T-cell (primary cell): Measurements from ENCODE around the gene CKM. TPM values are rescaled to one million over a fixed set of nuclear protein-coding genes. Genes with fewer than 3 reads are reported as not detected.

Experiments
- ATAC-seq, 4 experiments: fragments of 200-7000 bp in 3 of 4; fragments of 150-1000 bp in 1 of 4; cut with Tn5 transposase; replicated peaks in 1 of 4; 1 replicate in 3 of 4; 2 replicates in 1 of 4; pipeline ENCODE4 v1.10.0; 2021; ENCODE audit warnings: moderate library complexity in 3 of 4, mild to moderate bottlenecking in 2 of 4, moderate number of reproducible peaks in 1 of 4
- CTCF ChIA-PET, 2 donors: fragments of 300-600 bp; sonication (Branson Sonifier 250); formaldehyde crosslinking; loops; one replicate each; lab custom pipeline; 2022; ENCODE audit warnings: antibody characterized with exemption in 2 of 2; lab: Charles Lee
- POLR2A ChIA-PET, 2 donors: fragments of 300-600 bp; sonication (Branson Sonifier 250); formaldehyde crosslinking; loops; one replicate each; lab custom pipeline; 2022; ENCODE audit warnings: antibody characterized with exemption in 2 of 2; lab: Charles Lee
- DNase-seq, 35 experiments: peaks; one replicate each; pipeline versions ENCODE4 v3.0.0 to v3.0.0-alpha.2; 2013 to 2023
- H3K27ac ChIP-seq: one replicate; pipeline ENCODE4 v1.5.1; 2013; ENCODE audit warnings: low read length
- H3K27me3 ChIP-seq, 2 experiments: replicated peaks in 1 of 2; 1 replicate in 1 of 2; 2 replicates in 1 of 2; pipeline versions ENCODE4 v1.6.1 to v1.7.0; 2013; ENCODE audit warnings: low read length in 1 of 2, mixed read lengths in 1 of 2; ENCODE audit not compliant: control insufficient read depth in 2 of 2, insufficient read depth in 2 of 2; ENCODE audit errors: extremely low read depth in 1 of 2
- H3K36me3 ChIP-seq, 2 donors: 1 replicate in 1 of 2; 2 replicates in 1 of 2; pipeline versions ENCODE4 v1.6.1 to v1.7.0; 2013; ENCODE audit warnings: low read length in 1 of 2; ENCODE audit not compliant: control insufficient read depth in 2 of 2, insufficient read depth in 1 of 2; ENCODE audit errors: extremely low read depth in 1 of 2
- H3K4me1 ChIP-seq, 2 experiments: 1 replicate in 1 of 2; 2 replicates in 1 of 2; pipeline versions ENCODE4 v1.6.1 to v1.7.0; 2013; ENCODE audit warnings: low read length in 2 of 2, mixed read lengths in 1 of 2; ENCODE audit not compliant: insufficient read depth in 2 of 2, control insufficient read depth in 1 of 2; ENCODE audit errors: extremely low read depth in 1 of 2
- H3K4me3 ChIP-seq, 2 donors: 1 replicate in 1 of 2; 2 replicates in 1 of 2; pipeline versions ENCODE4 v1.5.1 to v1.7.0; 2013; ENCODE audit warnings: mild to moderate bottlenecking in 2 of 2, low read length in 1 of 2, moderate library complexity in 1 of 2; ENCODE audit not compliant: control insufficient read depth in 1 of 2; ENCODE audit errors: extremely low read depth in 1 of 2
- H3K9me3 ChIP-seq: 2 replicates; pipeline ENCODE4 v1.7.0; 2013
- H3K27ac Mint-ChIP-seq, 2 donors: one replicate each; pipeline ENCODE4 v1.8.0; 2020 to 2021; ENCODE audit warnings: mild to moderate bottlenecking in 2 of 2, mixed read lengths in 2 of 2
- H3K27me3 Mint-ChIP-seq, 2 donors: one replicate each; pipeline ENCODE4 v1.8.0; 2021 to 2022; ENCODE audit warnings: mixed read lengths in 2 of 2
- H3K36me3 Mint-ChIP-seq: one replicate; pipeline ENCODE4 v1.8.0; 2021; ENCODE audit warnings: mixed read lengths
- H3K4me1 Mint-ChIP-seq, 3 donors: one replicate each; pipeline ENCODE4 v1.8.0; 2020 to 2022; ENCODE audit warnings: mixed read lengths in 3 of 3, mild to moderate bottlenecking in 1 of 3
- H3K4me3 Mint-ChIP-seq, 3 donors: one replicate each; pipeline ENCODE4 v1.8.0; 2020 to 2022; ENCODE audit warnings: mild to moderate bottlenecking in 3 of 3, mixed read lengths in 3 of 3, moderate library complexity in 3 of 3
- H3K9me3 Mint-ChIP-seq, 3 donors: one replicate each; pipeline ENCODE4 v1.8.0; 2020 to 2022; ENCODE audit warnings: mixed read lengths in 3 of 3
- WGBS: methylation state at CpG from one replicate; pipeline ENCODE4 v1.1.5; 2013; ENCODE audit warnings: missing lambda C conversion rate; ENCODE audit not compliant: insufficient coverage; 5-methylcytosine and 5-hydroxymethylcytosine counted together
- total RNA-seq, 35 experiments: library from RNA in 6 of 35; stranded (reverse) in 6 of 35; fragments of 120-200 nt in 1 of 35; gene quantifications; one replicate each; pipeline versions ENCODE4 v1.2.1 to v1.2.4 and lab custom pipeline; 2013 to 2026

CKM gene
- total RNA-seq, 5 donors from 2014 or later (not counting 1 experiment from before 2014, with no cell fraction given), result not detected

DNA sequence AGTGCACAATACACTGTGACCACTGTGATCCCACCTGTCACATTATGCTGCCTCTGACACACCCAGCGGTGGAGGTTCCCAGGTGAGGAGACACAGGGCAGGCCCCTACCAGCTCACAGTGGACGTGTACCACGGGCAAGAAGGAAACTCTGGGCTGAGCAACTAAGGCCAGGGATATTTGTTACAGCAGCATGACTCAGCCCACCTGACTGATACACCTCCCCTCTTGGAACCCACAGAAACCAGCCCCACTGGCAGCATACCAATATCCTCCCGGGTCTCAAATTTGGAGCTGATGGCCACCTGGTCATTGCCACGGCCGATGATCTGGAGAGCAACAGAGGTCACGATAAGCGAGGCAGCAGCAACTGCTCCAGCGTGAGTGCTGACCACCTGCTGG lies 32.7 kb upstream of the CKM start:
- no peaks in the 10 kb centered on the region for H3K9me3 Mint-ChIP-seq
- CTCF ChIA-PET, result no interaction called here
- DNase-seq (no peak), ATAC-seq (no peak)
- peaks cover 8 to 22% of the 10 kb centered on the region in 2 donors for H3K36me3 ChIP-seq
- peaks cover 0 to 4% of the 10 kb centered on the region in 2 experiments for H3K4me1 ChIP-seq
- no peak overlapping the region for H3K27ac ChIP-seq
- no peak overlapping the region for H3K27ac Mint-ChIP-seq
- no peak overlapping the region for H3K4me3 Mint-ChIP-seq
- H3K27me3 ChIP-seq, result no peaks in the 10 kb centered on the region
- POLR2A ChIA-PET, result no interaction called here
- H3K27me3 Mint-ChIP-seq, result no peaks in the 10 kb centered on the region
- no peaks in the 10 kb centered on the region for H3K9me3 ChIP-seq
- H3K36me3 Mint-ChIP-seq, result peaks cover 33% of the 10 kb centered on the region
- no peak overlapping the region for H3K4me3 ChIP-seq
- H3K4me1 Mint-ChIP-seq, result no peaks in the 10 kb centered on the region
- 98% methylated on average over 9 of the region's 9 CpGs for WGBS

GRCh38 chr19:45354241-45354842 lies 31.7 kb upstream of the CKM start:
- ChIA-PET POLR2A (no interaction called here), CTCF (no interaction called here)
- H3K36me3 Mint-ChIP-seq, result peaks cover 34% of the 10 kb centered on the region
- Histone ChIP-seq H3K27me3 (no peaks in the 10 kb centered on the region), H3K27ac (no peak overlapping the region), H3K4me1 (peaks cover 0 to 4% of the 10 kb centered on the region in 2 experiments), H3K4me3 (no peak overlapping the region), H3K36me3 (peaks cover 11 to 22% of the 10 kb centered on the region in 2 donors), H3K9me3 (no peaks in the 10 kb centered on the region)
- no peaks in the 10 kb centered on the region for H3K9me3 Mint-ChIP-seq
- H3K27me3 Mint-ChIP-seq, result no peaks in the 10 kb centered on the region
- H3K4me3 Mint-ChIP-seq, result no peak overlapping the region
- H3K27ac Mint-ChIP-seq, result no peak overlapping the region
- DNase-seq, result no peak
- WGBS, result 86% methylated on average over 7 of the region's 11 CpGs
- no peak for ATAC-seq
- H3K4me1 Mint-ChIP-seq, result no peaks in the 10 kb centered on the region

GRCh38 chr19:45352914-45353796 lies 30.5 kb upstream of the CKM start:
- Histone ChIP-seq H3K4me3 (no peak overlapping the region), H3K9me3 (no peaks in the 10 kb centered on the region), H3K36me3 (peaks cover 9 to 19% of the 10 kb centered on the region in 2 donors), H3K4me1 (peaks cover 0 to 4% of the 10 kb centered on the region in 2 experiments), H3K27ac (no peak overlapping the region), H3K27me3 (no peaks in the 10 kb centered on the region)
- Mint-ChIP-seq H3K4me1 (no peaks in the 10 kb centered on the region), H3K27me3 (no peaks in the 10 kb centered on the region), H3K27ac (no peak overlapping the region), H3K4me3 (no peak overlapping the region), H3K9me3 (no peaks in the 10 kb centered on the region), H3K36me3 (peaks cover 28% of the 10 kb centered on the region)
- no peak for DNase-seq
- 100% methylated on average over 15 of the region's 20 CpGs for WGBS
- ATAC-seq, result no peak
- ChIA-PET CTCF (no interaction called here), POLR2A (no interaction called here)

DNA sequence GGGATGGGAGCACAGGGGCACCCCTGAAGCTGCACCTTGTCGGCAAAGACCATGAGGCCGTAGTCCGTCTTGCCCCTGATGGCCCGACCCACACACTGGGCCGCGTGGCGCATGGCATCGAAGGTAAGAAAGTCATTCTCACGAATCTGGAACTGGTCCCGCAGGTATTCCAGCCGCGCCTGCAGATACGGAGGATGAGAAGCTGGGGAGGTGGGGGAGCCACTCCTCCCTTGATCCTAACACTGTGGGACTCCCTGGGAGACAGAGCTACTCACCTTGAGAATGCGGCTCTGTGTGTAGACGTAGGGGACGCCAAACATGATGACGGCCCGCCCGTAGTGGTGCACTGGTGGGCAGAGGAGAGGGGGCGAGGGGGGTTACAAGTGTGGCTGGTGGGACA lies 29.8 kb upstream of the CKM start:
- no peaks in the 10 kb centered on the region for H3K9me3 ChIP-seq
- peaks cover 0 to 7% of the 10 kb centered on the region in 2 experiments for H3K27me3 ChIP-seq
- WGBS, result 91% methylated on average over 12 of the region's 20 CpGs
- no peak overlapping the region for H3K27ac ChIP-seq
- DNase-seq (no peak), ATAC-seq (no peak)
- Mint-ChIP-seq H3K27me3 (no peaks in the 10 kb centered on the region), H3K4me3 (no peak overlapping the region), H3K27ac (no peak overlapping the region), H3K9me3 (no peaks in the 10 kb centered on the region), H3K36me3 (peaks cover 22% of the 10 kb centered on the region), H3K4me1 (no peaks in the 10 kb centered on the region)
- H3K4me1 ChIP-seq, result peaks cover 0 to 4% of the 10 kb centered on the region in 2 experiments
- peaks cover 9 to 19% of the 10 kb centered on the region in 2 donors for H3K36me3 ChIP-seq
- H3K4me3 ChIP-seq, result no peak overlapping the region
- ChIA-PET CTCF (no interaction called here), POLR2A (no interaction called here)

DNA sequence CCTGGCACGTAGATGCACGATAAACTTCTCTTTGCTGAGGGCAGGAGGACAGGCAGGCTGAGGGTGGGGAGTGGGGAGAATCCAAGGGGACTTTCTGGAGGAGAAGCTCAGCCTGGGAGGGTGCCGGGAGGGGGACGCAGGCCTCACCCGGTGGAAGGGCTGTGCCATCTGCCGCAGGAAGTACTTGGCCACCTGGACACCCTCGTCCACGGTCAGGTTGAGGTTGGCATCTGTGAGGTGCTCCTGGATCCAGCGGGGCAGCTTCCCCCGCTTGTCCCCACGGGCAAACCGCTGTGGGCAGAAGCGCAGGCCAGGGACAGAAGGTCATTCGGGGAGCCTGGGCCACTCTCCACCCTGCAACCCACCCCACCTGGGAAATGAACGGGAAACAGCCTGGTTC lies 29.4 kb upstream of the CKM start:
- POLR2A ChIA-PET, result no interaction called here
- no peak for DNase-seq
- Histone ChIP-seq H3K27me3 (peaks cover 0 to 10% of the 10 kb centered on the region in 2 experiments), H3K27ac (no peak overlapping the region), H3K4me3 (no peak overlapping the region), H3K36me3 (peaks cover 9 to 19% of the 10 kb centered on the region in 2 donors), H3K4me1 (peaks cover 0 to 4% of the 10 kb centered on the region in 2 experiments), H3K9me3 (no peaks in the 10 kb centered on the region)
- peaks cover 22% of the 10 kb centered on the region for H3K36me3 Mint-ChIP-seq
- no peaks in the 10 kb centered on the region for H3K4me1 Mint-ChIP-seq
- CTCF ChIA-PET, result no interaction called here
- no peaks in the 10 kb centered on the region for H3K27me3 Mint-ChIP-seq
- no peak overlapping the region for H3K27ac Mint-ChIP-seq
- no peaks in the 10 kb centered on the region for H3K9me3 Mint-ChIP-seq
- no peak for ATAC-seq
- no peak overlapping the region for H3K4me3 Mint-ChIP-seq
- WGBS, result 88% methylated on average over 13 of the region's 15 CpGs

- DNase-seq (no peak), ATAC-seq (no peak)
- H3K4me1 ChIP-seq, result peaks cover 0 to 4% of the 10 kb centered on the region in 2 experiments
- ChIA-PET POLR2A (no interaction called here), CTCF (no interaction called here)
- H3K4me3 ChIP-seq, result no peak overlapping the region
- no peaks in the 10 kb centered on the region for H3K4me1 Mint-ChIP-seq
- no peak overlapping the region for H3K4me3 Mint-ChIP-seq
- H3K36me3 Mint-ChIP-seq, result peaks cover 19% of the 10 kb centered on the region
- no peaks in the 10 kb centered on the region for H3K27me3 Mint-ChIP-seq
- no peaks in the 10 kb centered on the region for H3K9me3 Mint-ChIP-seq
- WGBS, result 94% methylated on average over 4 of the region's 13 CpGs
- H3K36me3 ChIP-seq, result peaks cover 9 to 19% of the 10 kb centered on the region in 2 donors
- no peak overlapping the region for H3K27ac ChIP-seq
- no peaks in the 10 kb centered on the region for H3K9me3 ChIP-seq
- H3K27ac Mint-ChIP-seq, result no peak overlapping the region
- H3K27me3 ChIP-seq, result peaks cover 0 to 15% of the 10 kb centered on the region in 2 experiments
Observed at GRCh38 chr19:45351401-45351952, 28.8 kb upstream of the CKM start.
